HTR-8/SVneo (cell line): ENCODE data around the gene CACNA1I.

Source experiments
- DNase-seq: peaks from one replicate; pipeline ENCODE4 v3.0.0; 2011; ENCODE audit warnings: low spot score, mixed read lengths; ENCODE audit not compliant: insufficient read length
- FAIRE-seq: peaks from 2 replicates; lab custom pipeline; 2011; peaks lifted over from hg19 to GRCh38; lab: Jason Lieb, UNC

The CACNA1I gene

GRCh38 chr22:39638958-39639357 is 68.4 kb downstream of the CACNA1I start:
- FAIRE-seq (no peak), DNase-seq (no peak)

GRCh38 chr22:39641660-39642310 is 71.2 kb downstream of the CACNA1I start:
- FAIRE-seq (no peak), DNase-seq (no peak)

GRCh38 chr22:39643311-39644083 is 72.9 kb downstream of the CACNA1I start:
- no peak for FAIRE-seq

GRCh38 chr22:39645532-39645931 is 75.0 kb downstream of the CACNA1I start:
- DNase-seq (no peak), FAIRE-seq (no peak)

More at GRCh38 chr22:39643311-39644083, 72.9 kb downstream of the CACNA1I start:
- DNase-seq, result no peak

GRCh38 chr22:39646398-39647063 is 76.0 kb downstream of the CACNA1I start:
- FAIRE-seq (no peak), DNase-seq (no peak)

- FAIRE-seq (no peak), DNase-seq (no peak)
These were observed 77.5 kb downstream of the CACNA1I start for GRCh38 chr22:39647836-39648629.

- no peak for DNase-seq
- FAIRE-seq, result no peak
These were observed 78.0 kb downstream of the CACNA1I start for GRCh38 chr22:39648630-39648950.

- no peak for DNase-seq
- FAIRE-seq, result no peak
These were observed 79.0 kb downstream of the CACNA1I start for GRCh38 chr22:39649500-39650089.

- DNase-seq, result no peak
- FAIRE-seq, result no peak
These were observed 80.8 kb downstream of the CACNA1I start for GRCh38 chr22:39651053-39651996.

GRCh38 chr22:39652990-39653786 is 82.6 kb downstream of the CACNA1I start:
- DNase-seq, result no peak
- no peak for FAIRE-seq

- FAIRE-seq, result no peak
- DNase-seq, result no peak
These were observed 83.2 kb downstream of the CACNA1I start for GRCh38 chr22:39653787-39654077.

- no peak for DNase-seq
- FAIRE-seq, result no peak
These were observed 83.8 kb downstream of the CACNA1I start for GRCh38 chr22:39654131-39654926.

- FAIRE-seq (no peak), DNase-seq (no peak)
These were observed 84.5 kb downstream of the CACNA1I start for GRCh38 chr22:39655004-39655579.

- DNase-seq (no peak), FAIRE-seq (no peak)
These were observed 85.3 kb downstream of the CACNA1I start for GRCh38 chr22:39655831-39656230.

- no peak for DNase-seq
- no peak for FAIRE-seq
These were observed 86.2 kb downstream of the CACNA1I start for GRCh38 chr22:39656495-39657490.

GRCh38 chr22:39658367-39658766 is 87.8 kb downstream of the CACNA1I start:
- FAIRE-seq, result no peak
- no peak for DNase-seq
